ENCODE measurements around the gene YIF1A. TPM values are rescaled to one million over a fixed set of nuclear protein-coding genes. Genes with fewer than 3 reads are reported as not detected.
A peak's percentile ranks its signal among the peaks of the same experiment; 100 is the strongest.

The YIF1A gene
- total and polyA plus RNA-seq, 12 donors, result 69.7 to 154 (median 99.5) TPM

GRCh38 chr11:66331542-66332370 is 42.8 kb upstream of the YIF1A start:
- TF ChIP-seq POLR2A (IDR thresholded peaks at IDR 0.05) (no peak), CTCF (IDR thresholded peaks at IDR 0.05) (no peak)
- Histone ChIP-seq H3K27me3 (no peaks in the 10 kb centered on the region), H3K4me3 (no peak overlapping the region), H3K36me3 (replicated peaks in 1 of 2) (peaks cover 0 to 7% of the 10 kb centered on the region in 2 donors), H3K9me3 (replicated peaks in 1 of 3) (no peaks in the 10 kb centered on the region), H3K27ac (no peak overlapping the region), H3K4me1 (replicated peaks in 1 of 2) (peaks cover 10 to 33% of the 10 kb centered on the region in 2 donors)
- intact Hi-C loops (cut with DNase I), result no loop called here
- WGBS, 4 donors, result 90 to 93% (median 91%) methylated on average over 9 to 12 of the region's 12 CpGs
- peak in 2 of 7 donors; percentile 8 to 9 for DNase-seq

DNA sequence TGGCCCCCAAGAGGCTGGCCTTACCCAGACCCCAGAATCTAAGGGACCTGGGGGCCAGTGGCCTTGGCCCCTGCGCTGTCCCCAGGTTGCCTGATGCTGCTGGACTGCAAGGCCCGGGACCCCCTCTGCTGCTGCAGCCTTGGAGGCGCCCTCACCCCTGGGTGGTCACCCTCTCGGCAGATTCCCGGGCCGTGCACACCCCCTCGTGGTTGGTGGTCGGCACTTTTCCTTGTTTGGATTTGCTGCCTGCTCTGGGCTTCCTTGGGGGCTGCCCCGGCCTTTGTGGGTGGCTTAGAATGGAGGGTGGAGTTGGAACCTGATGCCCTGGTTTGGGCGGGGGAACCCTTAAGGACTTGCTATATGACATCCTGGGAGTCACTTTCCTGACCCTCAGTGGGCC is 42.0 kb upstream of the YIF1A start:
- H3K36me3 ChIP-seq (replicated peaks in 1 of 2), result peaks cover 0 to 7% of the 10 kb centered on the region in 2 donors
- no peaks in the 10 kb centered on the region for H3K9me3 ChIP-seq (replicated peaks in 1 of 3)
- WGBS, 4 donors, result 53 to 65% (median 63%) methylated on average over 5 to 10 of the region's 10 CpGs
- no peak for TF ChIP-seq CTCF (IDR thresholded peaks at IDR 0.05)
- no peak for TF ChIP-seq POLR2A (IDR thresholded peaks at IDR 0.05)
- no peak overlapping the region for H3K4me3 ChIP-seq
- peak in 1 of 7 donors; percentile 5 for DNase-seq
- intact Hi-C loops (cut with DNase I), result no loop called here
- H3K27ac ChIP-seq, result no peak overlapping the region
- peaks cover 6 to 28% of the 10 kb centered on the region in 2 donors for H3K4me1 ChIP-seq (replicated peaks in 1 of 2)
- no peaks in the 10 kb centered on the region for H3K27me3 ChIP-seq

- no peak for TF ChIP-seq POLR2A (IDR thresholded peaks at IDR 0.05)
- no peak for TF ChIP-seq CTCF (IDR thresholded peaks at IDR 0.05)
- H3K27ac ChIP-seq, result peak overlapping the region in 2 of 5 donors; percentile 45 to 73
- H3K9me3 ChIP-seq (replicated peaks in 1 of 3), result no peaks in the 10 kb centered on the region
- H3K4me1 ChIP-seq (replicated peaks in 1 of 2), result peaks cover 0 to 17% of the 10 kb centered on the region in 2 donors
- H3K36me3 ChIP-seq (replicated peaks in 1 of 2), result peaks cover 0 to 7% of the 10 kb centered on the region in 2 donors
- no peak overlapping the region for H3K4me3 ChIP-seq
- no peaks in the 10 kb centered on the region for H3K27me3 ChIP-seq
- 75 to 88% (median 84%) methylated on average over 2 to 3 of the region's 3 CpGs for WGBS, 4 donors
- intact Hi-C loops (cut with DNase I), result no loop called here
- no peak for DNase-seq
Observed at GRCh38 chr11:66329165-66329673, 40.3 kb upstream of the YIF1A start.

GRCh38 chr11:66328302-66329144 is 39.6 kb upstream of the YIF1A start:
- WGBS, 4 donors, result 11 to 16% (median 12%) methylated on average over 14 to 19 of the region's 19 CpGs
- peak; percentile 70 to 91 (median 81) for DNase-seq
- H3K27me3 ChIP-seq, result no peaks in the 10 kb centered on the region
- peaks cover 0 to 7% of the 10 kb centered on the region in 2 donors for H3K36me3 ChIP-seq (replicated peaks in 1 of 2)
- peaks cover 0 to 17% of the 10 kb centered on the region in 2 donors for H3K4me1 ChIP-seq (replicated peaks in 1 of 2)
- intact Hi-C loops (cut with DNase I), result no loop called here
- no peaks in the 10 kb centered on the region for H3K9me3 ChIP-seq (replicated peaks in 1 of 3)
- H3K27ac ChIP-seq, result peak overlapping the region in 2 of 5 donors; percentile 45 to 73
- no peak for TF ChIP-seq POLR2A (IDR thresholded peaks at IDR 0.05)
- peak; percentile 95 to 99 (median 98) for TF ChIP-seq CTCF (IDR thresholded peaks at IDR 0.05)
- no peak overlapping the region for H3K4me3 ChIP-seq

All from adrenal gland (tissue), 12 donors.